ENCODE data around the gene NET1.

NET1 gene

GRCh38 chr10:5485948-5486852 is 73.8 kb downstream of the NET1 start:
- no peak for DNase-seq (ENCODE audit: low read depth)

- no peak for DNase-seq (ENCODE audit: low read depth)
Measured at GRCh38 chr10:5486853-5487235, 74.5 kb downstream of the NET1 start.

GRCh38 chr10:5488272-5489161 is 76.2 kb downstream of the NET1 start:
- no peak for DNase-seq (ENCODE audit: low read depth)

- DNase-seq (ENCODE audit: low read depth), result no peak
Measured at GRCh38 chr10:5490032-5490431, 77.7 kb downstream of the NET1 start.

- DNase-seq (ENCODE audit: low read depth), result no peak
Measured at GRCh38 chr10:5490698-5491464, 78.5 kb downstream of the NET1 start.

GRCh38 chr10:5491477-5491876 is 79.1 kb downstream of the NET1 start:
- DNase-seq (ENCODE audit: low read depth), result no peak

- DNase-seq (ENCODE audit: low read depth), result no peak
Measured at GRCh38 chr10:5492322-5492855, 80.0 kb downstream of the NET1 start.

- DNase-seq (ENCODE audit: low read depth), result no peak
Measured at GRCh38 chr10:5492929-5493576, 80.7 kb downstream of the NET1 start.

- no peak for DNase-seq (ENCODE audit: low read depth)
Measured at GRCh38 chr10:5493691-5494090, 81.3 kb downstream of the NET1 start.

- no peak for DNase-seq (ENCODE audit: low read depth)
Measured at GRCh38 chr10:5494611-5495010, 82.3 kb downstream of the NET1 start.

- no peak for DNase-seq (ENCODE audit: low read depth)
Measured at GRCh38 chr10:5496261-5497250, 84.2 kb downstream of the NET1 start.

GRCh38 chr10:5497289-5497688 is 84.9 kb downstream of the NET1 start:
- DNase-seq (ENCODE audit: low read depth), result no peak

- no peak for DNase-seq (ENCODE audit: low read depth)
Measured at GRCh38 chr10:5497948-5498730, 85.8 kb downstream of the NET1 start.

GRCh38 chr10:5498791-5499492 is 86.6 kb downstream of the NET1 start:
- no peak for DNase-seq (ENCODE audit: low read depth)

GRCh38 chr10:5499493-5500140 is 87.3 kb downstream of the NET1 start, which contains the start of gene CALML5:
Gene CALML5, minus strand, starts transcription at chr10:5499570. Its CDS starts 132 bp downstream, at chr10:5499438.
- DNase-seq (ENCODE audit: low read depth), result no peak

GRCh38 chr10:5500162-5500670 is 87.9 kb downstream of the NET1 start:
- DNase-seq (ENCODE audit: low read depth), result no peak

- no peak for DNase-seq (ENCODE audit: low read depth)
Measured at GRCh38 chr10:5500910-5501309, 88.6 kb downstream of the NET1 start.

GRCh38 chr10:5502061-5502521 is 89.7 kb downstream of the NET1 start:
- DNase-seq (ENCODE audit: low read depth), result no peak
